Activated naive CD8-positive, alpha-beta T cell treated with anti-CD3 and anti-CD28 coated beads, Interleukin-2, amount 50 U/mL, for 24 hours (primary cell): ENCODE measurements around the gene TRIM17.

Experiments used
- ATAC-seq: fragments of 150-1000 bp; cut with Tn5 transposase; one replicate; pipeline ENCODE4 v1.10.0; 2021
- DNase-seq: peaks from one replicate; pipeline ENCODE4 v3.0.0; 2021
- H3K27ac Mint-ChIP-seq: one replicate; pipeline ENCODE4 v1.8.0; 2021; ENCODE audit warnings: mild to moderate bottlenecking, mixed read lengths
- H3K27me3 Mint-ChIP-seq: one replicate; pipeline ENCODE4 v1.8.0; 2021; ENCODE audit warnings: mixed read lengths
- H3K36me3 Mint-ChIP-seq: one replicate; pipeline ENCODE4 v1.8.0; 2021; ENCODE audit warnings: low read depth, mixed read lengths
- H3K4me1 Mint-ChIP-seq: one replicate; pipeline ENCODE4 v1.8.0; 2021; ENCODE audit warnings: mixed read lengths
- H3K4me3 Mint-ChIP-seq: one replicate; pipeline ENCODE4 v1.8.0; 2021; ENCODE audit warnings: mild to moderate bottlenecking, moderate library complexity, mixed read lengths
- H3K9me3 Mint-ChIP-seq: one replicate; pipeline ENCODE4 v1.8.0; 2021; ENCODE audit warnings: mixed read lengths

TRIM17 gene

GRCh38 chr1:228404107-228404720 is 12.4 kb downstream of the TRIM17 start:
- H3K9me3 Mint-ChIP-seq: no peaks in the 10 kb centered on the region
- H3K27me3 Mint-ChIP-seq: no peaks in the 10 kb centered on the region
- no peak for DNase-seq
- peaks cover 26% of the 10 kb centered on the region for H3K36me3 Mint-ChIP-seq
- peak overlapping the region; percentile 84 for H3K27ac Mint-ChIP-seq
- H3K4me1 Mint-ChIP-seq: peaks cover 43% of the 10 kb centered on the region
- ATAC-seq: no peak
- H3K4me3 Mint-ChIP-seq: peak overlapping the region; percentile 92

DNA sequence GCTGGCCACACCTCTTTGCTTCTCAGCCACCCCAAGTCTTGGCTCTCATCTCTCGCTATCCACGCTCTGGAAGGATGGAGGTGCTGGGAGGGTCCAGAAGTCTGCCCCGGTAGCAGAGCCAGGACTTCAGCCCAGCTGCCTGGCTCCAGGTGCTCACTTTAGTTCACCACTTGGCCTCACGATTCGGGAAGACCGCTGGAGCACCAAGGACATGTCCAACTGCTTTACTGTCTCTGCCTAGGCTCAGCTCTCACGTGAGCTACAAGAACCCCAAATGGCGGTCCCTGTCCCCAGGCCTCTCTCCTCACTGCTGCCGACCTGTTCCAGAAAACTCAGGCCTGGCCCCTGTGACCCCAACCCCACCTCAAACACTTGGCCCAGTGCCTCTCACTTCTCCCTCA is 13.4 kb downstream of the TRIM17 start:
- ATAC-seq (no peak), DNase-seq (no peak)
- H3K9me3 Mint-ChIP-seq: no peaks in the 10 kb centered on the region
- peaks cover 41% of the 10 kb centered on the region for H3K4me1 Mint-ChIP-seq
- peak overlapping the region; percentile 92 for H3K4me3 Mint-ChIP-seq
- no peaks in the 10 kb centered on the region for H3K27me3 Mint-ChIP-seq
- H3K36me3 Mint-ChIP-seq: peaks cover 26% of the 10 kb centered on the region
- peak overlapping the region; percentile 47 for H3K27ac Mint-ChIP-seq

- peaks cover 29% of the 10 kb centered on the region for H3K36me3 Mint-ChIP-seq
- ATAC-seq (no peak), DNase-seq (no peak)
- H3K27ac Mint-ChIP-seq: peak overlapping the region; percentile 41
- peaks cover 39% of the 10 kb centered on the region for H3K4me1 Mint-ChIP-seq
- no peaks in the 10 kb centered on the region for H3K9me3 Mint-ChIP-seq
- H3K27me3 Mint-ChIP-seq: no peaks in the 10 kb centered on the region
- no peak overlapping the region for H3K4me3 Mint-ChIP-seq
Observed at GRCh38 chr1:228402641-228403025, 14.0 kb downstream of the TRIM17 start.

DNA sequence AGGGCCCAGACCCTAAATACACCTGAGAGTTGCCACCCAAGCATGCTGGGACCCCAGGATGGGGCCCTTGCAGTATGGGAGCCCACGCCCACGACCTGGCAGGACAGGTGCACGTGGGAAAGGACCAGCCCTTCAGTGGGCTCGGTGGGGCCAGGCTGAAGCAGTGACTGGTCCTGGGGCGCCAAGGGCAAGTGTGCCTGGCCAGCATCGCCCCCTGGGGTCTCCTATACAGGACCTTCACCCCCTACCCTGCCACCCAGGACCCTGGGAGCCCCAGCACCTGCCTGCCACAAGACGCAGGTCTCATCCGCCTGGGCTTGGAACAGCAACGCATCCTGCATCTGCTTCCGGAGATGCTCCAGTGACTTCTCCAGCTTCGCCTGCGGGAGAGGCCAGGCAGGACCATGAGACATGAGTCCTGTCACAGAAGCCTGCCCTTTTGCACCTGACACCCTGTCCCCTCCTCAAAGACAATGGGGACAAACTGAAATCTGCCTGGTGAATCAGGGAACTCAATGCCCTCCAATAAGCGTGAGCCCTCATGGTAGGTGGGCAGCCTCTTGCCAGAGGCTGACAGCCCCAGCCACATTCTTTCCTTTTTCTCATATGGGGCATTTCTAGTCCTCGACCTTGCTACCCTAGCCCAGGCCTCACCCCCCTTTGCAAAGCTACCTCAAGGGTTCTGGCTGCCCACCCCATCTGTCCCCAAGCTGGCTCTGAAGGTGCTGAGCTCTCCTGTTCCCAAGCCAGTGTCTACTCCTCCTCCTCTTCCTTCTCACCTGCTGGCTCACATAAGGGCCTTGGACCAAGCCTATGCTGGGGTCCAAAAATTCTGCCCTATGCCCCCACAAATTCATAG is 14.7 kb downstream of the TRIM17 start:
- H3K9me3 Mint-ChIP-seq: no peaks in the 10 kb centered on the region
- no peak for ATAC-seq

DNA sequence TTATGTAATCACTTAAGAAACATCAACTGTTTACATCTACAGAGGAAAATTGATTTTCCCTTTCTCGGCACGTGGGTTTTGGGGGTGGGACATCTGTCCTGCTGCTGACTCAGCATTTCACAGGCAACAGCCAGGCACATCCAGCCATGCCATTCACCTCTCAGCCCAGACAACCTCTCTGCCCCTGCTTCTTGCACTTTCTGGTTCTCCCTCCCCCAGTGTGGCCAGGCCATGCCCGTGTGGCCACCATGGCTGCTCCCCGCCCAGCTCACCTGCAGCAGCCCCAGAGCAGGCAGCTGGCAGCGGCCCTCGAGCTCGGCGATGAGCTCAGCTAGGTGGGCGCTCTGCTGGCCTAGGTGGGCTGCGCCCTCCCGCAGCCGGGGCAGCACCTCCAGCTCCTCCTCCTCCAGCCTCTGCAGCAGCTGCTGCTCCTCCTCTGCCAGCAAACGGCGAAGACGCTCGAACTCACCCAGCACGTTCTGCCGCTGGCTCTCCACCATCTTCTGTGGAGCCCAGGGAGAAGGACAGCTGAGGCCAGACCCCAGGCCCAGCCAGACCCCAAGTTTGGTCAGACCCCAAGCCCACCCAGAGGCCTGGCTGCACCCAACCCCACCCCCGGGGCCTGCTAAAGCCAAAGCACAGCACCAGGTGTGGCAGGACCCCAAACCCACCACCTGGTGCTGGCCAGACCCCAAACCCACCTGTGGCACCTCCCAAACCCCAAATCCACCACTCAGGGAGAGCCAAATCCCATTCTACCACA is 15.8 kb downstream of the TRIM17 start:
- no peaks in the 10 kb centered on the region for H3K27me3 Mint-ChIP-seq
- no peak overlapping the region for H3K4me3 Mint-ChIP-seq
- DNase-seq: no peak
- H3K36me3 Mint-ChIP-seq: peaks cover 29% of the 10 kb centered on the region
- ATAC-seq: no peak
- no peaks in the 10 kb centered on the region for H3K9me3 Mint-ChIP-seq
- H3K27ac Mint-ChIP-seq: no peak overlapping the region
- peaks cover 39% of the 10 kb centered on the region for H3K4me1 Mint-ChIP-seq

More for the DNA sequence above, 14.7 kb downstream of the TRIM17 start:
- Mint-ChIP-seq H3K27ac (peak overlapping the region; percentile 41), H3K4me3 (no peak overlapping the region), H3K36me3 (peaks cover 29% of the 10 kb centered on the region), H3K4me1 (peaks cover 39% of the 10 kb centered on the region), H3K27me3 (no peaks in the 10 kb centered on the region)
- DNase-seq: no peak

- H3K27me3 Mint-ChIP-seq: no peaks in the 10 kb centered on the region
- H3K27ac Mint-ChIP-seq: no peak overlapping the region
- ATAC-seq: no peak
- peaks cover 31% of the 10 kb centered on the region for H3K36me3 Mint-ChIP-seq
- H3K9me3 Mint-ChIP-seq: no peaks in the 10 kb centered on the region
- DNase-seq: no peak
- peaks cover 35% of the 10 kb centered on the region for H3K4me1 Mint-ChIP-seq
- H3K4me3 Mint-ChIP-seq: no peak overlapping the region
Observed at GRCh38 chr1:228400237-228400651, 16.4 kb downstream of the TRIM17 start.

- Mint-ChIP-seq H3K27ac (no peak overlapping the region), H3K4me3 (no peak overlapping the region), H3K36me3 (peaks cover 29% of the 10 kb centered on the region)
Observed at GRCh38 chr1:228399531-228400236, 17.0 kb downstream of the TRIM17 start.

DNA sequence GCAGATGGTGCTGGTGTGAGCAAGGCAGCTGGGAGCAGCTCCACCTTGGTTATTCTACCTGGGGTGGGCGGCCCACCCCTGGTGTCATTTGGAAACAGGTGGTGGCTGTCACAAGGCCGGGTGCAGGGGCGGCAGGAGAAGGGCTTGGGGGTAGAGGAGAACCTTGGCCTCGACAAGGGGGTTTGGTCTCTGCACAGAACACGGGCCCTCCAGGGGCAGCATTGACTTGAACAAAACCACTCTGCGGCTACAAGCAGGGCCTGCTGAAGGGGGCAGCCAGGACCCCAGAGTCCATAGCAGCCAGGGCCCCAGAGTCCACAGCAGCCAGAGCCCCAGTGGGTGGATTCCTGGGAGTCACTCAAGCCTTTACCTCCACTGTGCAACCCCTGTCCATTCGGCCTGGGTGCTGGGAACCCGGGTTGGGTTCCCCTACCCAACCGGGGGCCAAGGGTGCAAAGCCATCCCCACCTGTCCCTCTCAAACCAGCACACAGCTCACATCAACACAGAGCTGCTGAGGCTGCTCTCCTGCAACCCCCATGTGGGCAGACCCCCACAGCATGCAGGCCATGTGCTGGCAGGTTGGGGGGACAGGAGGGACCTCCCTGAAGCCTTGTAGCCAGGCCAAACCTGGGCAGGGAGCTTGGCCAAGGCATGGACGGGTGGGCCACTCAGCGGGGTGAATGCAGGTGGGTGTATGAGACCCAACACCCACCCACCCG is 17.8 kb downstream of the TRIM17 start:
- no peak for ATAC-seq

More at GRCh38 chr1:228399531-228400236, 17.0 kb downstream of the TRIM17 start:
- DNase-seq: no peak
- no peaks in the 10 kb centered on the region for H3K27me3 Mint-ChIP-seq
- ATAC-seq: no peak
- H3K9me3 Mint-ChIP-seq: no peaks in the 10 kb centered on the region
- peaks cover 29% of the 10 kb centered on the region for H3K4me1 Mint-ChIP-seq

GRCh38 chr1:228397966-228398365 is 18.7 kb downstream of the TRIM17 start:
- peaks cover 13% of the 10 kb centered on the region for H3K4me1 Mint-ChIP-seq
- no peaks in the 10 kb centered on the region for H3K27me3 Mint-ChIP-seq
- H3K9me3 Mint-ChIP-seq: no peaks in the 10 kb centered on the region
- no peak overlapping the region for H3K27ac Mint-ChIP-seq
- DNase-seq (no peak), ATAC-seq (no peak)
- peaks cover 19% of the 10 kb centered on the region for H3K36me3 Mint-ChIP-seq
- no peak overlapping the region for H3K4me3 Mint-ChIP-seq

More for the DNA sequence above, 17.8 kb downstream of the TRIM17 start:
- Mint-ChIP-seq H3K4me3 (no peak overlapping the region), H3K9me3 (no peaks in the 10 kb centered on the region), H3K27me3 (no peaks in the 10 kb centered on the region), H3K4me1 (peaks cover 21% of the 10 kb centered on the region), H3K27ac (no peak overlapping the region), H3K36me3 (peaks cover 22% of the 10 kb centered on the region)
- DNase-seq: no peak

- H3K27ac Mint-ChIP-seq: no peak overlapping the region
- no peak overlapping the region for H3K4me3 Mint-ChIP-seq
- peaks cover 17% of the 10 kb centered on the region for H3K36me3 Mint-ChIP-seq
- ATAC-seq (no peak), DNase-seq (no peak)
- no peaks in the 10 kb centered on the region for H3K9me3 Mint-ChIP-seq
- no peaks in the 10 kb centered on the region for H3K27me3 Mint-ChIP-seq
- H3K4me1 Mint-ChIP-seq: peaks cover 15% of the 10 kb centered on the region
Observed at GRCh38 chr1:228396770-228397662, 19.6 kb downstream of the TRIM17 start.

DNA sequence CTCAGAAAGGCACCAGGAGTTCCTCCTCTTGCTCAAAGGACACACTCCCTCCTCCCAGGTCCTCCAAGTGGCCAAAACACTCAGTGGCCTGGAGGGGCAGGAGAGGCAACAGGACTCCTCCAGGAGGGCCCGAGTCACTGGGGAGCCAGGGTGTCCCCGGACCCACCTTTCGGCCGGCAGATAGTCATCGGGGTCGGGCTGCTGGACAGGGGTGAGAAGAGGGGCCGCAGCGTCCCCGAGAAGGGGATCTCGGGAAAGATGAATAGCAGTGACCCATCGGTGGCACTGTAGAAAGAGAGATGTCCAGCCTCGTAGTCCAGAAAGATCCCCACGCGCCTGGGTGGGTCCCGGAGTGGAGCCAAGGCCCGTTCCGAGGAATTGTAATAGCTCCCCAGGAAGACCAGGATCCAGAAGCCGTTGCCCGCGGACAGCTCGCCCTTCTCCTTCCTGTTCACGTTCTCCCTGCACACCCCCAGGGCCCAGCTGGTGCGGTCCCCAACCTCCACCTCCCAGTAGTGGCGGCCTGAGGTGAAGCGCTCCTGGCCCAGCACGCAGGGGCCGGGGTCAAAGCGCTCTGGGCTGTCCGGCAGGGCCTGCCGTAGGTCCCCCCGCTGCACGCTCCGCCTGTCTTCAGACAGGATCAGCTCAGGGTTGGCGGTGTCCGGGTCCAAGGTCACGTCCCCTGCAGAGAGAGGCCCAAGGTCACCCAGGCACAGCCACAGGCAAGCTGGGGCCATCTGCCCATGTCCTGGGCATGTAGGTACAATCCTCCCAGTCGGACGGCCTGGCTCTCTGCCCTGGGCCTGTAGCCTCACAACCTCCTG is 21.9 kb downstream of the TRIM17 start:
- no peak overlapping the region for H3K4me3 Mint-ChIP-seq
- H3K9me3 Mint-ChIP-seq: no peaks in the 10 kb centered on the region
- peaks cover 13% of the 10 kb centered on the region for H3K36me3 Mint-ChIP-seq
- DNase-seq (no peak), ATAC-seq (no peak)
- H3K27me3 Mint-ChIP-seq: no peaks in the 10 kb centered on the region
- H3K4me1 Mint-ChIP-seq: peaks cover 6% of the 10 kb centered on the region
- H3K27ac Mint-ChIP-seq: no peak overlapping the region

DNA sequence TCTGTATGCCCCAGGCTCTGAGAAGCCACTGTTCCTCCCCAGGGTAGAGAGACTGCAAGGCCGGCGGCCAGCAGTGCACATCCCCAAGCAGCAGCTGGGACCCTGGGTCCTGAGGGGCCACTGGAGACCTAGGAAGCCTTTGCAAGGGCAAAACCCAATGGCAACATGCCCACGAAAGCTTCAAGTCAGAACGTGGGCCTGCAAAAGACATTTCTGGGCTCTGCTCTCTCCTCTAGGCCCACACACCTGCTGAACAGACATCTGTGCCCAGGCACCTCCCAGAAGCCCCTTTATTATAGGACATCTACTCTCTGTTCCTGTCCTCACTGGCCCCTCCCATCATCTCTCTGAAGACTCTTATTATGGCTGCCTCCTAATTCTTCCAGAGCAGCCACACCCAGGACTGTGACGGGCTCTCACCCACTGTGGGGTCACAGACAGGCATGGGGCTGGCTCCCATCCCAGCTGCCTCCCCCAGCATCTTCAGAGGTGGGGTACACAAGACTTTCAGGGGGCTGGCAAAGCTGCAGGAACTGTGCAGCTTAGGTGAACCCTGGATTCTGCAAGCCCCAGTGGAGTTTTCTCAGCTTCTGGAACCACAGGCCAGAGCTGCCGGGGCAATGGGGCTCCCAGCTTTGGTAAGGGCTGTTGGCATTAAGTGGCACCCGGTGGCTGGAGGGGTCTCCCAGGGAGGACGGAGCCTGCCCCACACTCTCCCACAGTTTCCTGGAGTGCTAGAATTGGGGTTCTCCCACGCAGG is 22.7 kb downstream of the TRIM17 start:
- DNase-seq: no peak
- H3K27ac Mint-ChIP-seq: no peak overlapping the region

More for the DNA sequence above, 22.7 kb downstream of the TRIM17 start:
- Mint-ChIP-seq H3K4me1 (peaks cover 3% of the 10 kb centered on the region), H3K27me3 (no peaks in the 10 kb centered on the region), H3K36me3 (peaks cover 11% of the 10 kb centered on the region), H3K9me3 (no peaks in the 10 kb centered on the region), H3K4me3 (no peak overlapping the region)
- ATAC-seq: no peak
